GM12864 (cell line): ENCODE measurements around the gene DAW1.

ENCODE experiments used
- DNase-seq: peaks from one replicate; pipeline ENCODE4 v3.0.0-alpha.2; 2011; ENCODE audit warnings: low read depth
- H3K4me3 ChIP-seq: 2 replicates; pipeline ENCODE4 v1.5.1; 2011; ENCODE audit warnings: mild to moderate bottlenecking, low read depth, low read length, control low read depth
- TF ChIP-seq, protein P1 (sequence below): IDR thresholded peaks from 2 replicates; pipeline ENCODE4 v1.5.1; 2011; ENCODE audit warnings: low read depth, mild to moderate bottlenecking, moderate library complexity, low read length, control low read depth, inconsistent platforms; ENCODE audit errors: missing control alignments

Gene DAW1

DNA sequence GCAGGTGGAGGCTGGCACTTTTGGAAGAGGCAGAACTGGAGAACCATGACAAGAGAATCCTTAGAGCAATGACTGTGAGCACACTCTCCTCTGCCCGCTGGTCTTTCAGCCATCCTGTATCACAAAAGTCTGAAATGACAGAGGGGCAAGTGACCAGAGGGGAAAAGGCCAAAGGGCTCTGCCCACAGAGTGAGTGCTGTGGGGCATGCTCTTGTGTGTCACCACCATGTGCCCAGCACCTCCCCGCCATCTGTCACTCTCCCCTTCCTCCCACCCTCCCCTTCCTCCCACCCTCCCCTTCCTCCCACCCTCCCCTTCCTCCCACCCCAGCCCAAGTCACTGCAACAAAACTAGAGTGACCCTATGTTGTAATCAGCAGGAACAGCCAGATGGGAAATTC, 31.9 kb downstream of the DAW1 start:
- H3K4me3 ChIP-seq: no peak overlapping the region
- no peak for DNase-seq
- TF ChIP-seq, protein P1, sequence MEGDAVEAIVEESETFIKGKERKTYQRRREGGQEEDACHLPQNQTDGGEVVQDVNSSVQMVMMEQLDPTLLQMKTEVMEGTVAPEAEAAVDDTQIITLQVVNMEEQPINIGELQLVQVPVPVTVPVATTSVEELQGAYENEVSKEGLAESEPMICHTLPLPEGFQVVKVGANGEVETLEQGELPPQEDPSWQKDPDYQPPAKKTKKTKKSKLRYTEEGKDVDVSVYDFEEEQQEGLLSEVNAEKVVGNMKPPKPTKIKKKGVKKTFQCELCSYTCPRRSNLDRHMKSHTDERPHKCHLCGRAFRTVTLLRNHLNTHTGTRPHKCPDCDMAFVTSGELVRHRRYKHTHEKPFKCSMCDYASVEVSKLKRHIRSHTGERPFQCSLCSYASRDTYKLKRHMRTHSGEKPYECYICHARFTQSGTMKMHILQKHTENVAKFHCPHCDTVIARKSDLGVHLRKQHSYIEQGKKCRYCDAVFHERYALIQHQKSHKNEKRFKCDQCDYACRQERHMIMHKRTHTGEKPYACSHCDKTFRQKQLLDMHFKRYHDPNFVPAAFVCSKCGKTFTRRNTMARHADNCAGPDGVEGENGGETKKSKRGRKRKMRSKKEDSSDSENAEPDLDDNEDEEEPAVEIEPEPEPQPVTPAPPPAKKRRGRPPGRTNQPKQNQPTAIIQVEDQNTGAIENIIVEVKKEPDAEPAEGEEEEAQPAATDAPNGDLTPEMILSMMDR: no peak

DNA sequence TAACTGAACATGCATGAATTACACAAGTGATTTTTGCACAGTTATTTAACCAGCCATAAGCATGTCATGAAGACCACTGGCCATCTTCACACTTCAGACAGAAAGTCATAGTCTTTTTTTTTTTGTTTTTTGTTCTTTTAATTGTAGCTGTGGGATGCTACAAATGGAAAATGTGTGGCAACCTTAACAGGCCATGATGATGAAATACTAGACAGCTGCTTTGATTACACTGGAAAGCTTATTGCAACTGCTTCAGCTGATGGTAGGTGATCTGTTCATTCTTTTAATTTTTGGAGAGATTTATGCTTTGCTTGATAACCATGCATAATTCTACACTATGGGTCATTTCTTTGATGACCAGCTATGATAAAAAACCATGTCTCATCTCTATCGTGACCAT, 35.6 kb downstream of the DAW1 start:
- TF ChIP-seq, protein P1: no peak

DNA sequence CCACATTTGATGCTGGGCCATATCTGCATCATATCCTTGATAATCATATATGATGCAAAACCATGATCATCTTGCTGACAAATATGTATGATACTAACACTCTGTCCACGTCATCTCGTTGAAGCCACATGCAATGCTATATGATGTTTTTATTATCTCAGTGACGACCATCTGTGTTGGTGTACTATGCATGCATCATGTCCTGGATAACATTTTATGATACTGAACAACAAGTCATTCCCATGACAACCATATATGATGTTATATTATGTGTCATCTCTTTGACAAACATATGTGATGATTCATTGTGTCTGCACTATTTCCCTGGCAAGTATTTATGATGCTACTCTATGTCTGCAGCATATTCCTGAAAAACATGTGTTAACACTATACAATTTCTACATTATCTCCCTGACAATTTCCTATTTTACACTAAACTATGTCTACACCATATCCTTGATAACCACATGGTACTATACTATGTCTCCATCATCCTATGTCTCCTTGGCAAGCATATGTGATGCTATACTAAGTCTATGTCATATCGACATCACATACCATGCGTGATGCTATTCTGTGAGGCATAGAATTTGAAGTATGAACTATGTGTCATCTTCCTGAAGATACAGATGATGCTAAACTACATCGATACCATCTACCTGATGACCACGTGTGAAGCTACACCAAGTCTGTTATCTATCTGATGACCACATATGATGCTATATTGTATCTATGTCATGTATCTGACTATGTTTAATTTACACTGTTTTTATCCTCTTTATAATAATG, 37.0 kb downstream of the DAW1 start:
- H3K4me3 ChIP-seq: no peak overlapping the region
- DNase-seq: no peak
- TF ChIP-seq, protein P1: no peak

More for the DNA sequence above, 35.6 kb downstream of the DAW1 start:
- DNase-seq: no peak
- no peak overlapping the region for H3K4me3 ChIP-seq

DNA sequence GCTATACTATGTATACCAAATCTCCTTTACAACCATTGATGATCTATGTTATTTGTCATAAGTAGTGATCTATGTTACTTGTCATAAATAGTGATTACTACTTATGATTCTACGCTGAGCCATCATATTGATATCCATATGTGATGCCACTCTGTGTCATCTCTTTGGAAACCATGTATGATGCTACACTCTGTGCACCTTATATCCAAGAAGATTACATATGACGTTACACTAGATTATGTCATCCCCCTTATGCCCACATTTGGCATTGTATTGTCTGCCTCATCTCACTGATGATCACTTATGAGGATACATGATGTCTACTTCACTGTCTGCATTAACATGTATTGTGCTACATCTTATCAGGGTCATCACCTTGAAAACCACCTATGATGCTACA, 42.9 kb downstream of the DAW1 start:
- TF ChIP-seq, protein P1: no peak
- no peak for DNase-seq
- H3K4me3 ChIP-seq: no peak overlapping the region

DNA sequence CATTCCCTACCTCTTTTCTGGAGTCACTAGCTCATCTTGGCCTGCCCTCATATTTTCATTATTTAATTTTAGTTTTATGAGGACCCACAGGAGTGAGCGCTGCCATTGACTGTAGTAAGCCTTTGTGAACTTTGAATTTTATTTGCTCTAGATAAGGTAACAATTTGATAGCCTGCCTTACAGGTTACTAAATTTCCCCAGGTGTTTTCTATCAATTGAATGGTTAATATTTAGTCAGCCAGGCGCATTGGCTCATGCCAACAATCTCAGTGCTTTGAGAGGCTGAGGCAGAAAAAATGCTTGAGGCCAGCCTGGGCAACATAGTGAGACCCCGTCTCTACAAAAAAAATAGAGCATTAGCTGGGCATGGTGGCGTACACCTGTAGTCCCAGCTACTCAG, 50.2 kb downstream of the DAW1 start:
- DNase-seq: no peak
- no peak overlapping the region for H3K4me3 ChIP-seq
- TF ChIP-seq, protein P1: no peak

DNA sequence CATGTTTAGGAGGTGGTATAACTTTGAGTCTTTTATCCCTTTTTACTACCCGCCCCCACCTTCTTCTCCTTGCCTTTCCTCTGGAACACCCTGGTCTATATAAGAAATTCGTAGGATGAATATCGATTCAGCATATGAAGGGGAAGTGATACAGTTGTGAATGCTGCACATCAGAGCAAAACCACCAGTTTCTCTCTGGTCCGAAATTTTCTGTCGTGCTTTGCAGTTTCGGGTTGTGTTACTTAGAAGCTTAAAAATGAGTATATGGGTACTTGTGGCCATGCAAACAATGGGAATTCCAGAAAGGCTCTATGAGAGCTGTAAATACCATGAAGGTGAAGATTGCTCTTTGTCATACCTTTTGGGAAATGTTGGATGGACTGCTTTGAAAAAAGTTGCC, 60.6 kb downstream of the DAW1 start:
- DNase-seq: no peak
- TF ChIP-seq, protein P1: no peak
- no peak overlapping the region for H3K4me3 ChIP-seq

DNA sequence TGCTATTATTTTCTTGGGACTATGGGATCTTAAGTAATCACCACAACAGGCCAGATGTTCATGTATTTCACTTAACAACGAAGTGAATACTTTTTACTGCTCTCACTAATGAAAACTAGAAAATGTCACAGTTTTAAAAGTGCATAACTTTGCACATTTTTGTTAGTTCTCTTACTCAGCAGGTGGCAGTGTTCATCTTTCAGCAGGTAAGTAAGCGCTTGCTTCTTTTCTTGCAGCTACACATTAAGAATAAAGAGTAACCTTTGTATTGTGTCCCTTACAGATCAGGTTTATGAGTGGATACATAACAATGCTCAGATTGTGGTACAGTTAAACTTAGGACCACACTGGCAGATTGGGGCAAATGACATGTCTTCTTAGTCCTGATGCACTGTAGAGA, 61.0 kb downstream of the DAW1 start:
- DNase-seq: no peak
- no peak overlapping the region for H3K4me3 ChIP-seq
- TF ChIP-seq, protein P1: no peak
